ENCODE measurements around the gene KSR2.
"Not testable (repeated sequence)": the region's sequence is repeated elsewhere in the genome, so short reads cannot be mapped to it uniquely, and the experiment has no call there.

Gene KSR2

DNA sequence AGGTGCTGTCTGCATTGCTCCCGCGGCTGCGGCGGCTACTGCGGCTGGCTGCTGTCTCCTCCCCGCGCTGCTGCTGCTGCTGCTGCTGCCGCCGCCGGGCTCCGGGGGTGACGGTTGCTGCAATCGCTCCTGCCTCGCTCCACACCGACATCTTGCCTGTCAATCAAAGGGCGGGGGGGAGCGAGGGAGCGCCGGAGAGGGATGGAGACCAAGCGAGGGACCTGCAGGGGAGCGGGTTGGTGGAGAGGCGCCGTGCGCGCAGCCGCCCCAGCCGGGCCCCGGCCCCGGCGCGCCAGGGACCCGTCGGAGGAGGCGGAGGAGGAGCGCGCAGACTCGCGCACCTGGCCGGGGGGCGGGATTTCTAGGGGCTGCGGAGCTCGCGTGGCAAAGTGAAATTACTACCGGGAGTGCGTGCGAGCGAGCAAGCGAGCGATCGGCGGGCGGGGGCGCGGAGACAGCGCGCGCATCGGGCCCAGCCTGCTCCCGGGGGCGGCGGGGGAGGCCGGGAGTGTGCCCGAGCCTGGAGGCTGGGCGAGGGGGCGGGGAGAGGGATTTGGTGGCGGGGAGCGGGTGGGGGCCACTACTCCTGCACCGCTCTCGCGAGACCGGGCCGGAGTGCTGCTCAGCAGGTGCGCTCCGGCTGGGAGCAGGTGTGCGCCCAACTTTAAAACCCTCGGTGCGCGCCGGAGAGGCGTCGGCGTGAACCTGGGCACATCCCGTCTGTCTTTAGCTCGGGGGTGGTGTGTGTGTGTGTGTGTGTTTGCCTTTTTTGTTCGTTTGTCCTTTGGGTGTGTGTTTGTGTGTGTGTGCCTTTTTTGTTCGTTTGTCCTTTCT lies at the start of gene KSR2:
TSS of gene KSR2 (minus strand) at position 165 of the 834 bp plus-strand sequence. CDS start 735 bp downstream, outside the sequence.
- peak; percentile 42 for DNase-seq

DNA sequence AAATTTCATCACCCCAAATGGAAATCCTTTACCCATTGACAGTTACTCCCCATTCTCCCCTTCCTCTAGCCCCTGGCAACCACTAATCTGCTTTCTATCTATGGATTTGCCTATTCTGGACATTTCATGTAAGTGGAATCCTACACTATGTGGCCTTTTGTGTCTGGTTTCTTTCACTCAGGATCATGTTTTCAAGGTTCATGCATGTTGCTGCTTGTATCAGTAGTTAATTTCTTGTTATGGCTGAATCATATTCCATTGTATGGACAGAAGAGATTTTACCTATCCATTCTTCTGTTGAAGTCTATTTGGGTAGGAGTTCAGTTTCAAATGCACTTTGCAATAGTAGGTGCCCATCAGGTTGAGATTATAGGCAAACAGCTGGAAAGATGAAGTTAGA lies 49.1 kb upstream of the KSR2 start:
- DNase-seq = no peak

DNA sequence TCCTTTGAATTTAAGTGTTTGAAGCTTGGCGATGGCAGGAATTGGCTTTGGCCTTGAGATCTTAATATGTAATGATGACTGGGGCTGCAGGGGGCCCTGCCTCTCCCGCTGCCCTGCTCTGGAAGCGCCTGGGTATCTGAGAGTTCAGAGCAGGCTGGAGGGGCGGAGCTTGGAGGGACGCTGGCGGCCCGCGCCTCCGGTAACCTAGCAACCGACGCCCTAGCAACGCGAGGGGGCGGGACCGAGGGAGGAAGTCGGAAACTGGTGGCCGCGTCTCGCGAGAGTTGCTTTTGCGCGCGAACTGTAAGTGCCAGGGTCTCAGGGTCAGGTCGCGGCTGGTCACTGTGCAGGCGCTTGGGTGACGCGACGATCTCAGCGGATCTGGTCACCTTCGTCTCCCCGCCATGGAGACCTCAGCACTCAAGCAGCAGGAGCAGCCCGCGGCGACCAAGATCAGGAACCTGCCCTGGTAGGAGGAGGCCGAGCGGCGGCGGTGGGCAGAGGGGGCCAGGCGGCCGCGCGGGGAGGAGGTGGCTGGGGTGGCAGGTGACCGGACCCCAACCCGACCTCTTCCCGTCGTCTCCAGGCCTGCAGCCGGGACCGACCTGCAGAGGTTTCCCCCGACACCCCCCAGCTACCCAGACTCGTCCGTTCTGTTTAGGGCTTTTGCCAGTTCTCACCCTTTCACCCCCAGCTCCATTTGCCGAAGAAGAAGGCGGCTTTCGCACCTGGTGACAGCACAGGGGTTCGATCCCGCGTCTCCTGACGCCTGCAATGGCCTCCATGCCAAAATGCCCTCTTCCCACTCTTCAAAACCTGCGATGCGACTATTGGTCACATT lies 47.9 kb upstream of the KSR2 start, which contains the start of gene RFC5:
TSS of gene RFC5 (plus strand) at position 280 of the 841 bp plus-strand sequence. CDS start at position 405, 125 bp downstream.
- peak; percentile 99 for DNase-seq

DNA sequence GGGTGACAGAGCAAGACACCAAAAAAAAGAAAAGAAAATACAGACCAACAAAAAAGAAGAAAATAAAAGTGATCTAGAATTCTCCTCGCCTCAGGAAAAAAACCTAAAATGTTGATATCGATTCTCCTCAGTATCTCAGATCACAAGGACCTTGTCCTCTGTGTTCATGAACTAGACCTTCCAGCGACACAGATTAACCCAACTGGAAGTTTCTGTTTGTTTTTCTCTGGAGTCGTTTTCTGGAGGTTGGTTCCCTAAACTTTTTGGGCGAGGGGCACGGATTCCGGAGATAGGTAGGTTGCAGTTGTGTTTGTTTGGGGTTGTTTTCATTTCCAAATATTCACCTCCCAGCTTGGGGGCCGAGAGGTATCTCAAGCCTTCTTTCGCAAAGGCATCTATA lies 47.2 kb upstream of the KSR2 start:
- no peak for DNase-seq

DNA sequence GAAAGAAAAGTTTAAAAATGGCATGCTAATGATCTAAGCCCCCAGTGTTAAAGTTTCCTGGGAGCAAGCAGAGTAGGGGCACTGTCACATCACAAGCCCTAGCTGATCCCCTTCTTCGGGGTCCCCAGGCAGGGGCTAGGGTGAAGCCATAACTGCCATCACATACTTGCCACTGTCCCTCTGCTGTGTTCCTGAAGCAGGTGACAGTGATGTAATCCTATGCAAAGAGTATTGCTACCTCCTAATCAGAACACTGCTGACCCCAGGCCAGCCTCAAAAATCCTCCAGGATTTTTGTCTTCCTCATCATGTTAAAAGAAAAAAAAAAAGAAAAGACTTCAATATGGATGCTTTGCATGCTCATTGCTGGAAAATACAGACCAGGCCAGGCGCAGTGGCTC lies 46.5 kb upstream of the KSR2 start:
- DNase-seq = no peak

DNA sequence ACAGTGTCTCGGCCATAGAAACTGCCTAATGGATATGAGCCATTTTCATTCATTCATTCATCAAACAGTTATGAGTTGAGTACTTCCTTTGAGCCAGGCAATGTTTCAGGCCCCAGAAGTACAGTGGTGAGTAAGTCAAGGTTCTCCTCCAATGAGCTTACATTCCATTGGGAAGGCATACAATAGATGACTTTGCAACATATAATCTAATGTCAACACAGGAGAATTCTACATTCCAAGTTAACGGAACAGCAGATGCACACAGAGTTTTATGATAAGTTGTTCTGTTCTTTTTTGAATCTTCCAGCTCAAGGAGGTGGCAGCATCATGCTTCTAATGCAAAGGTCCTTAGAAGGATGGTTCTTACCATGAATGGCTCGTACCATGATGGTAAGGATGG lies 44.5 kb upstream of the KSR2 start:
- no peak for DNase-seq

DNA sequence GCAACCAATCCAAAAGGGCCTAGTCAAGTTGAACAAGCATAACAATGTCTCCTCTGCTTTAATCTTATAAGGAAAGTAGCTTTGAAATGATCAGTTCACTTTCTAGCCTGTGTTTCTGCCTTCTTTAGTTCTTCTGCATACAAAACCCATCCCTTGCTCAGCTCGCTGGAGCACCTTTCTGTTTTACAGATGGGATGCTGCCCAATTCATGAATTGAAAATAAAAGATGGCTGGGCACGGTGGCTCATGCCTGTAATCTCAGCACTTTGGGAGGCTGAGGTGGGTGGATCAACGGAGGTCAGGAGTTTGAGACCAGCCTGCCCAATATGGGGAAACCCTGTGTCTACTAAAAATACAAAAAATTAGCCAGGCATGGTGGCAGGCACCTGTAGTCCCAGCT lies 43.2 kb upstream of the KSR2 start:
- no peak for DNase-seq

DNA sequence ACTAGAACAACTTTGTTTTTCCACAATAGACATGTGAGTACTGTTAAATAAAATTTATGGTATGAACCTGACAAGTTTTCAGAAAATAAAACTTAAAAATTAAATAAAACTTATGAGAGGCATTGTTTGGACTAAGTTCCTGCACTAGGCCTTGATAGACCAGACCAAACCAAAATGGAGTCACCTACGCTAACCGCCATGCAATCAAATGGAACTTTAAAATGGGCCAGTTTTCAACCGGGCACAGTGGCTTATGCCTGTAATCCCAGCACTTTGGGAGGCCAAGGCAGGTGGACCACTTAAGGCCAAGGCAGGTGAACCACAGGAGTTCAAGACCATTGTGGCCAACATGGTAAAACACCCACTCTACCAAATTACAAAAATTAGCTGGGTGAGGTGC lies 42.6 kb upstream of the KSR2 start:
- no peak for DNase-seq

DNA sequence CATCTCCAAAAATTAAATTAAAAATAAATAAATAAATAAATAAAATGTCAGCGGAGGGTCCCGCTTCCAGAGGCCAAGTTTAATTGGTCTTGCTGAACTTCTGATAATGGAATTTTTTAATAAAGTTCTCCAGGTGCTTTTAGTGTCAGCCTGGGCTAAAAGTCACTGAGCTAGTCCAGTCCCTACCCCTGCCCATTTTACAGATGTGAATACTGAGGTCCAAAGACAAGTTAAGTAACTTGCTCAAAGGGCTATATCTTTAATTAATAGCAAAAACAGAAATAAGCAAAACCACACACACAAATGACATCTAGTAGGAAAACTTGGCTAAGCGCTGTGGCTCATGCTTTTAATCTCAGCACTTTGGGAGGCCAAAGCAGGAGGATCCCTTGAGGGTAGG lies 42.1 kb upstream of the KSR2 start:
- DNase-seq = no peak

DNA sequence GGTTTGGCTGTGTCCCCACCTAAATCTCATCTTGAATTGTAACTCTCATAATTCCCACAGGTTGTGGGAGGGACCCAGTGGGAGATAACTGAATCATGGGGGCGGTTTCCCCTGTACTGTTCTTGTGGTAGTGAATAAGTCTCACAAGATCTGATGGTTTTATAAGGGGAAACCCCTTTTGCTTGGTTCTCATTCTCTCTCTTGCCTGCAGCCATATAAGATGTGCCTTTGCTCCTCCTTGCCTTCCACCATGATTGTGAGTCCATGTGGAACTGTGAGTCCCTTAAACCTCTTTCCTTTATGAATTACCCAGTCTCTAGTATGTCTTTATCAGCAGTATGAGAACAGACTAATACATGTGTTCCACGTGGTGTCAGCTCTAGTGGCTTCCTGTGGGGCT lies 31.0 kb upstream of the KSR2 start:
- DNase-seq = not testable (repeated sequence)

DNA sequence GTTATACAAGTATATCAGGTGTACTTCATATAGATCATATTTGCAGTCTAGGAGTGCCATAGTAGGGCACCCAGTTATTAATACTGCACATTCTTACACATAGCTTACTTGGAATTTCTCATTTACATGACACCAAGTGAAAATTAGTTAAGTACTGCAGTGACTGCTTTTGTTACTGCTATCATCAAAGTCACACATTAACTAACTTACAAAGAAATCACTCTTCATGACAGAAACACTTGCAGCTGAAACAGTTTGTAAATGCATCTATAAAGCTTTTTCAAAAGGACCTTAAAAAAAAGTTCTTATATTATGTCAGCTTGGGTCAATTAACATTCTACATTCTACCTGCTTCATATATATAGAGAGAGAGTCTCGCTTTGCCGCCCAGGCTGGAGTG lies 29.9 kb upstream of the KSR2 start:
- no peak for DNase-seq

DNA sequence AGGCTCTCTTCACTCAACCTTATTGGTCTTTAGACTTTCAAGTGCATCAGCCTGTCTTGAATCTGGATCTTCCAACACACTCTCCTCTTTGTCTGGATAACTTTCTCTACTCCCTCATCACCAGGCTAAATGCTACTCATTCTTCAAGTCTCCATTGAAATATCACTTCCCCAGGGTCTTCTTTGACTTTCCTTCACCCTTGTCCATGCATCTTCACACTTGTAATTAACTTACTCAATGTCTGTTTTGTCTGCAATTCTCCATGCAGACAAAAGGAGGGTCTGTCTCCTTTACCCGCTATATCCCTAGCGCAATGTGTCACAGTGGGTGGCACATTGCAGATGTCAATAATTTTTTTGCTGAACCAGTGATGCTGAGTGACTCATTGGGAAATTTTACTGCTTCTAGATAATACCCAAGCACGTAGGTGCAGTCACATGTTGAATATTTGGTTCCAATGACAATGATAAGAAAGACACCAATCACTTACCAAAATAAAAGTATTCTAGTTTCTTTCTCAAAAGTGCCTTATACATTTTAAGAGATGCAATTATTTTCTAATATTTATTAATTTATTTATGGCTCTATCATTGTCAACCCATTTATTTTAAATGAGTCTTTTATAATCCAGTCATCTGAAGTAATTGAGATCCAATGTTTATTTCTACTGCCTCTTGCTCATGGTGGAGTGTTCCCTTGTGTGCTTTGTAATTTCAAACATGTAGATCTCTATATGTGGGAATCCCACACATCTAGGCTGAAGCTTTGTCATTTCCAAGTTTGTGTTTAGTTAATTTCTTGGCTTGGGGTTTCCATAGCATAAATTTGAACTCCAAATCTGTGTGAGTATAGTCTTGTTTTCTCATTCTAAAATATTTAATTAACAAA lies 26.0 kb upstream of the KSR2 start:
- no peak for DNase-seq

DNA sequence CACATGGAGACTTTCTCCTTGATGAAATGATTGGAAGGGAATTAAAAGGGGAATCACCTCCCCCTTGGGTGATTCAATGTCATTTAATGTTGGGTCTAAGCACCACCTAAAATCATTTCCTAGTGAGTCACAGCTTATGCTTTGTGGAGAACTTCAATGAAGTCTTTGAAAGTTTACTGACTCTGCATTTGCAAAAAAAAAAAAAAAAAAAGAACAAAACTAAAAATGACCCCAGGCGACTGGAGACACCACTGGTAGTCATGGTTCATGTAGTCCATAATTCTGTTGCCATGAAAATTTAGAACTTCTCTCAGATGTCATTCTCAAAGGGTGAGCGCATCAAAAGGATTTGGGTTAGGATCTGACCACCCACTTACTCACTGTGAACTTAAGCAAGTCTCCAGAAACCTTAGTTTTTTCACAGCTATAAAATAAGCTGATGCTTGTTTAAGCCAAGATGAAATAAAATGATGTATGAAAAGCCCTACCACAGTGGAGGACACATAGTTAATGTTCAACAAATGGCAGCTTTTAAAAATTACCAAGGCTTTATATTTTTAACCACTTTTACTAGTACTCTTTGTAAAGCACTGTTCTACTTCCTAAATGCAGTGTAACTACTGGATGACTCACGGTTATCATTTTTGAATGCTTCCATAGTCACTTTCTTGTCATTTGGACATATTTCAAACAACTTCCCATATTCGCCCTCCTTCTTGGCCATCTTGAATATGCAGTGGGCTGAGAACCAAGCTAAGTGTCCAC lies 18.1 kb upstream of the KSR2 start:
- DNase-seq = no peak

DNA sequence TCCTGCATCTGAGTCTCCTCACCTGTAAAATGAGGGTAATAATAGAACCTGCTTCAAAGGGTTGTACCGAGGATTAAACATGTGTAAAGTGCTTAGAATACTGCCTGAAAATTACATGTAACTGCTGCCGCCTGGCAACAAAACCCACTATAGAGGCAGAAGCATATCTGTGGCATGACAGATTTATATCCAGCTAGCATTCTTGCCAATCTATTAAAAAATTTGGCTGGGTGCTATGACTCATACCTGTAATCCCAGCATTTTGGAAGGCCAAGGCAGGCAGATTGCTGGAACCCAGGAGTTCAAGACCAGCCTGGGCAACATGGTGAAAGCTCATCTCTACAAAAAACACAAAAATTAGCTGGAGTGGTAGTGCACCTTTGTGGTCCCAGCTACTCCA lies 16.4 kb upstream of the KSR2 start:
- DNase-seq = no peak

DNA sequence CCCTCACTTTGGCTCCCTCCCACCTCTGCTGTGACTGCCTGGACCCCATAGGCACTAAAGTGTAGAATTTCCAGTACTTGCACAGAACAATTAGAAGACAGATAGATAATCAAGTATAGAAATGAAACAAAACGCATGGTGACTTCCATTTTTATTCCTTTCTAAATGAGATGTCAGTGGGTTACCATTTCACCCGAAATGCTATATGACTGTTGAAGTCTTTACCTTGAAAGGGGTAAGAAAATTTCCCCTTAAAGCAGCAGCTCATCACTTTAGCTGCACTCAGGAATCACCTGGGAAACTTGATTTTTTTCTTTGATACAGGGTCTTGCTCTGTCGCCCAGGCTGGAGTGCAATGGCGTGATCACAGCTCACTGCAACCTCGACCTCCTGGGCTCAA lies 12.5 kb upstream of the KSR2 start:
- no peak for DNase-seq

DNA sequence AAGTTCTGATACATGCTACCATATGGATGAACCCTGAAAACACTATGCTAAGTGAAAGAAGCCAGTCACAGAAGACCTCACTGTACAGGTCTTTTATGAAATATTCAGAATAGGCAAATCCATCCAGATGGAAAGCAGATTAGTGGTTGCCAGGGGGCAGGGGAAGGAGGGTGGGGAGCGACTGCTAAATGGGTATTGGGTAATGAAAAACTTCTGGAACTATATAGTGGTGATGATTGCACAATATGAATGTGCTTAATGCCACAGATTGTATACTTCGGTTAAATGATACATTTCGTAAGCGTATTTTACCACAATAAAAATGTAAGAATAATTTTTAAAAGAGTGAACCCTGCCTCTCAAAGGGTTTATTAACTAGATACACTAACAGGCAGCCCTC lies 11.8 kb upstream of the KSR2 start:
- peak; percentile 20 for DNase-seq

DNA sequence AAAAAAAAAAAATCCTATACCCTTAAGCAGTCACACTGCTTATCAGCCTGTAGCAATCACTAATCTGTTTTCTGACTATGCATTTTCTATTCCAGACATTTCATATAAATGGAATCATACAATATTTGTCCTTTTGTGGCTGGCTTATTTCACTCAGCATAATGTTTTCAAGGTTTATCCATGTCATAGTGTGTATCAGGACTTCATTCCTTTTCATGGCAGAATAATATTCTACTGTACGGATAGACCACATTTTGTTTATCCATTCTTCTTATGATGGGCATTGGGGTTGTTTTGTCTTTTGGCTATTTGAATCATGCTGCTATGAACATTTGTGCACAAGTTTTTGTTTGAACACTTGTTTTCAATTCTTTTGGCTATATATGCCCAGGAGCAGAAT lies 8.6 kb upstream of the KSR2 start:
- no peak for DNase-seq

DNA sequence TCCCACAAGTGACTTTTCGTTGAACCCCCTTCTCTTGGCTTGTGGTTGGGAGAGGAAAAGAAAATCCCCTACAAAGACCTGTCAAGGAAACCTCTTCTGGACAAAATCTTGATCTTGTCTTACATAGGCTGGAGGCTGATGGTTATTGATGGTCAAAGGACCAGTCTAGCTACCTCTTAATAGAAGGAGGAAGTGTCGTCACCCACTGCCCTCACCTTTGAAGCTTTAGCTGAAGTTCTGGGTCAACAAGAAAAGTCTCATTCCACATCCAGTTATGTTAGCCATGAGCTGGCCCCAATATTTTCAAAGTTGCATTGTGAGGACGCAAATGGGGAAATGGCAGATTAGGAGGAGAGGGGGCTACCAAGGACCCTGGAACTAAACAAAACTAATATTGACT lies 6.2 kb upstream of the KSR2 start:
- no peak for DNase-seq

DNA sequence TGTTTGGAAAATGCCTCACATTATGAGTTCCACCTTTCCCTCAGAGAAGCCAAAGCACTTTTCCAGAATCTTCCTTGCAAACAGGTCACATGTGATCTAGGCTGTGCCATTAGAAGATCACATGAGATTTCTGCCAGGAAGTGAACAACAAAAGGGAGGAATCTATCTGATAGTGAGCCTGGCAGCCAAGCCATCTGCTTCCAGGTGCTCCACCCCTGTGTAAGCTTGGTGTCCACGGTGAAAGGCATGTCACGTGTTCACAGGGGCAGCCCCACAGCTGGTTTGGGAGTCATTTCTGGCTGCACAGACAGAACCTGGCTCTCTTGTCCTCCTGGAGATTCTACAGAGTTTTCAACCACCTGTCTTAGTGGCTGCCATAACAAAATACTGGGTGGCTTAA lies 3.5 kb upstream of the KSR2 start:
- no peak for DNase-seq

DNA sequence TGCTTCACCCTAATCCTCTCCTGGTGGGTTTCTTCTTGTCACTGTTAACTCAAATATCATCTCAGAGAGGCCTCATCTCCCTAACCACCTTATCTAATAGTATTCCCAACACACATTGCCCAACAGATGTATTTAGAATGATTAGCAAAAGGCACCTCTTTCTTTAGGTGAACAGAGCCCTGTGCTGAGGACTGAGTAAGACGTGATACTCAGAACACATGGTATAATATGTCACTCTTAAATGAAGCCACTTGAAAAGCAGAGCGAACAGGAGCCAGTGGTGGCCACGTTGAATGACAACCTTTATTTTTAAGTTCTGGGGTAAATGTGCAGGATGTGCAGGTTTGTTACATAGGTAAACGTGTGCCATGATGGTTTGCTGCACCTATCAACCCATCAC lies 1.5 kb upstream of the KSR2 start:
- DNase-seq = no peak

DNA sequence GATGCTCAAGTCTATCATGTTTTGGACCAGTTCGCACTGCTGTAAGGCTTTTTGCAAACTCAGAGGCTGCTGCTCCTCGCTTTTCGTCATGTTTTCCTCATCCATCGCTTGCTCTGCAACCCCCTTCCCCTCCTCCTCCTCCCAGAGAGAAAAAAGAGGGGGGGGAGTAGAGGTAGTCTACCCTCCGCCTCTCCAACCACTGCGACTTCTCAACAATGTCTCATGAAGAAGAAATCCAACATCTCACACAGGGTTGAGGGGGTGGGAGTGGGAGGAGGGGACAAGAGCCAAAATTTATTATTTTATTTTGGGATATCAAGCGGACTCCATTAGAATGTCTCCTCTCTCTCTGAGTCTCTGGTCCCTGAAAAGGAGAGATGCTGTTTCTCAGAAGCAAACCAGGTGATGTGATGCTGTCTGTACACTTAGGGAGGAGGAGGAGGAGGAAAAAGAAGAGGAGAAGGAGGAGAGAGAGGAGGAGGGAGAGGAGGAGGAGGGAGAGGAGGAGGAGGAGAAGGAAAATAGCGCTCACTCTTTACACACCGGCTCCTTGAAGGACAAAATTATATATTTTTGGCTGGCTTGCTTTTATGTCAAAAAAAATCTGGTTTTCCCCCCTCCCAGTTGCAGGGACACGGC lies 520 bp downstream of the KSR2 start:
- DNase-seq = no peak

DNA sequence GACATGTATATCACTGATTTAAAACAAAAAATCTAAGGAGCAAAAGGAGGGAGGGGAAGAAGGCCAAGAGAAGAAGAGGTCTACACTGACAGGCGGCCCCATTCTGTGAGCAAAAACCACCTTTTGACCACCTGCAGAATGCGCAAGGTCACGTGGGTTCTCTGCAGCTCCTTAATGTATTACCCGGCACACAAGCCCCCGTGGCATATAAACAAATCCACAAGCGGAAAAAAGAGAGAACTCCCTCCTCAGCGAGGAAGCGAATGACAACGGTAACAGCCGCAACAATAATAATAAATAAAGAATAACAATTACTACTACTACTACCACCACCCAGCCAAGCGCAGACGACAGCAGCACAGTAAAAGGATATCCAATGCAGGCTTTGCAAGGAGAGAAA lies 1.3 kb downstream of the KSR2 start:
- DNase-seq = no peak
